B cell (primary cell): ENCODE results near the gene RSPRY1.

ENCODE experiments used
- CTCF ChIP-seq: fragments of 200-600 bp; IDR thresholded peaks from one replicate; pipeline ENCODE4 v1.8.0; 2022; ENCODE audit warnings: antibody characterized with exemption, mild to moderate bottlenecking
- EZH2 ChIP-seq: IDR thresholded peaks from 2 replicates; pipeline ENCODE4 v1.6.1; 2012; ENCODE audit warnings: borderline replicate concordance, low read depth, mild to moderate bottlenecking, moderate library complexity, low read length; ENCODE audit not compliant: insufficient read depth, poor library complexity, severe bottlenecking

- TF ChIP-seq CTCF: no peak
- TF ChIP-seq EZH2: no peak
These were observed 67.3 kb downstream of the RSPRY1 start for GRCh38 chr16:57253466-57253865.
